Mononuclear cell (primary cell): ENCODE data around the gene MSH6. TPM values are rescaled to one million over a fixed set of nuclear protein-coding genes. Genes with fewer than 3 reads are reported as not detected.

Experiments
- H3K27me3 ChIP-seq: 2 replicates; pipeline ENCODE4 v1.6.0; 2011; ENCODE audit warnings: low read length, control low read depth; ENCODE audit not compliant: insufficient read depth
- H3K4me1 ChIP-seq: 2 replicates; pipeline ENCODE4 v1.5.1; 2011; ENCODE audit warnings: mild to moderate bottlenecking, low read length, control low read depth; ENCODE audit not compliant: insufficient read depth
- H3K4me3 ChIP-seq: 2 replicates; pipeline ENCODE4 v1.5.1; 2011; ENCODE audit warnings: mild to moderate bottlenecking, low read length, moderate library complexity
- H3K9me3 ChIP-seq: 2 replicates; pipeline ENCODE4 v1.5.1; 2011; ENCODE audit warnings: low read depth, mild to moderate bottlenecking, control low read depth, low read length
- total RNA-seq: library from RNA; depleted of rRNA; stranded (reverse); fragments of >200 nt; gene quantifications from one replicate; pipeline ENCODE4 v1.2.3, GENCODE V29; 2012

The MSH6 gene, protein sequence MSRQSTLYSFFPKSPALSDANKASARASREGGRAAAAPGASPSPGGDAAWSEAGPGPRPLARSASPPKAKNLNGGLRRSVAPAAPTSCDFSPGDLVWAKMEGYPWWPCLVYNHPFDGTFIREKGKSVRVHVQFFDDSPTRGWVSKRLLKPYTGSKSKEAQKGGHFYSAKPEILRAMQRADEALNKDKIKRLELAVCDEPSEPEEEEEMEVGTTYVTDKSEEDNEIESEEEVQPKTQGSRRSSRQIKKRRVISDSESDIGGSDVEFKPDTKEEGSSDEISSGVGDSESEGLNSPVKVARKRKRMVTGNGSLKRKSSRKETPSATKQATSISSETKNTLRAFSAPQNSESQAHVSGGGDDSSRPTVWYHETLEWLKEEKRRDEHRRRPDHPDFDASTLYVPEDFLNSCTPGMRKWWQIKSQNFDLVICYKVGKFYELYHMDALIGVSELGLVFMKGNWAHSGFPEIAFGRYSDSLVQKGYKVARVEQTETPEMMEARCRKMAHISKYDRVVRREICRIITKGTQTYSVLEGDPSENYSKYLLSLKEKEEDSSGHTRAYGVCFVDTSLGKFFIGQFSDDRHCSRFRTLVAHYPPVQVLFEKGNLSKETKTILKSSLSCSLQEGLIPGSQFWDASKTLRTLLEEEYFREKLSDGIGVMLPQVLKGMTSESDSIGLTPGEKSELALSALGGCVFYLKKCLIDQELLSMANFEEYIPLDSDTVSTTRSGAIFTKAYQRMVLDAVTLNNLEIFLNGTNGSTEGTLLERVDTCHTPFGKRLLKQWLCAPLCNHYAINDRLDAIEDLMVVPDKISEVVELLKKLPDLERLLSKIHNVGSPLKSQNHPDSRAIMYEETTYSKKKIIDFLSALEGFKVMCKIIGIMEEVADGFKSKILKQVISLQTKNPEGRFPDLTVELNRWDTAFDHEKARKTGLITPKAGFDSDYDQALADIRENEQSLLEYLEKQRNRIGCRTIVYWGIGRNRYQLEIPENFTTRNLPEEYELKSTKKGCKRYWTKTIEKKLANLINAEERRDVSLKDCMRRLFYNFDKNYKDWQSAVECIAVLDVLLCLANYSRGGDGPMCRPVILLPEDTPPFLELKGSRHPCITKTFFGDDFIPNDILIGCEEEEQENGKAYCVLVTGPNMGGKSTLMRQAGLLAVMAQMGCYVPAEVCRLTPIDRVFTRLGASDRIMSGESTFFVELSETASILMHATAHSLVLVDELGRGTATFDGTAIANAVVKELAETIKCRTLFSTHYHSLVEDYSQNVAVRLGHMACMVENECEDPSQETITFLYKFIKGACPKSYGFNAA (N-terminal part only)
- total RNA-seq, result 30.9 TPM

DNA sequence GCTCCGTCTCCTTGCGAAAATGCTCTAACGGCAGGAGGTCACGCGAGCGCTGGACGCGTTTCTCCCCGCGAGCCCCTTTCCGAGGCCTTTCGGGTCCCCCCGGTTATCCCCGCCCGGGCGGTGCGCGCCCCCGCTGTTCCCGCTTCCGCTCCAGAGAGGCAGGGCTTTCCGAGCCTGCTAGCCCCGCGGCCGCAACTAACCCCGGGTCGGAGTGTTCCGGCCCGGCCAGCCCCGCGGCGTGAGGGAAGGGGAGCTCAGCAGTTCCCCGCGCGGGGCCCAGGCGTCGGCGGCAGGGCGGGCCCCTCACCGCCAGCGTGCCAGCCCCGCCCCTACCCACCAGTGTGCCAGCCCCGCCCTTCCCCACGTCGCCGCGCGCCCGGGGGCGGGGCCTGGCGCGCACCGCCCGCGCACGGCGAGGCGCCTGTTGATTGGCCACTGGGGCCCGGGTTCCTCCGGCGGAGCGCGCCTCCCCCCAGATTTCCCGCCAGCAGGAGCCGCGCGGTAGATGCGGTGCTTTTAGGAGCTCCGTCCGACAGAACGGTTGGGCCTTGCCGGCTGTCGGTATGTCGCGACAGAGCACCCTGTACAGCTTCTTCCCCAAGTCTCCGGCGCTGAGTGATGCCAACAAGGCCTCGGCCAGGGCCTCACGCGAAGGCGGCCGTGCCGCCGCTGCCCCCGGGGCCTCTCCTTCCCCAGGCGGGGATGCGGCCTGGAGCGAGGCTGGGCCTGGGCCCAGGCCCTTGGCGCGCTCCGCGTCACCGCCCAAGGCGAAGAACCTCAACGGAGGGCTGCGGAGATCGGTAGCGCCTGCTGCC, at the start of gene MSH6:
Gene MSH6, plus strand, starts transcription at position 475 of the 815 bp plus-strand sequence. Its CDS starts 89 bp downstream, at position 564.
- Histone ChIP-seq H3K4me3 (peak within 1 kb of the TSS; percentile 90), H3K4me1 (peaks cover 37% of the 10 kb centered on the region), H3K27me3 (no peaks in the 10 kb centered on the region), H3K9me3 (no peaks in the 10 kb centered on the region)

DNA sequence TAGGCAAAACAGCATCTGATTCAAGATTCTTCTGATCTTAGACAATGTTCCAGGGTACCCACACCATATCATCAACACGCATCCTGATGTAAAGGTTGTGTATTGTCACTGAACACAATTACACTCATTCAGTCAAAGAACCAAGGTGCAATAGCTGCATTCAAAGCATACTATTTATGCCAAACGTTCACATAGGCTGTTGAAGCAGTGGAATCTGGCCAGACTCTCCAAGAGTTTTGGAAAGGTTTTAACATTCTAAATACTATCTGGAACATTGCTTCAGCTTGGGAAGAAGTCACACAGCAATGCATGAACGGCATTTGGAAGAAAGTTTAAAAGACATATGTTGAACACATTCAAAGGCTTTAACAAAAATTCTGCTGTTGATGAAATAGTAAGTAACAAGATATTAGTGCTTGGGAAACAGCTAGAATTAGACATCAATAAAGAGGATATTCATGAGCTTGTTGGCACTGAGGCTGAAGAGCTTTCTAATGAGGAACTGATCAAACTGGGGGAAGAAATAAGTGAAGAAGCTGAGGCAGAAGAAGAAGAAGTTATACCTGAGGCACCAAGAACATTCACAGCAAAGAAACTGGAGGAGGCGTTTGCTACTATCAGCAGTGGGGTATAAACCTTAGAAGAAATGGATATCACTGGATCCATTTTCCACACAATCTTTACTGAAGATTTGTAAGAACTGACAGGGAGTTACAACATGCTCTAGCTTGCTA, 47.6 kb upstream of the MSH6 start:
- H3K9me3 ChIP-seq, result no peaks in the 10 kb centered on the region
- H3K27me3 ChIP-seq, result no peaks in the 10 kb centered on the region
- H3K4me3 ChIP-seq, result no peak overlapping the region
- H3K4me1 ChIP-seq, result no peaks in the 10 kb centered on the region

DNA sequence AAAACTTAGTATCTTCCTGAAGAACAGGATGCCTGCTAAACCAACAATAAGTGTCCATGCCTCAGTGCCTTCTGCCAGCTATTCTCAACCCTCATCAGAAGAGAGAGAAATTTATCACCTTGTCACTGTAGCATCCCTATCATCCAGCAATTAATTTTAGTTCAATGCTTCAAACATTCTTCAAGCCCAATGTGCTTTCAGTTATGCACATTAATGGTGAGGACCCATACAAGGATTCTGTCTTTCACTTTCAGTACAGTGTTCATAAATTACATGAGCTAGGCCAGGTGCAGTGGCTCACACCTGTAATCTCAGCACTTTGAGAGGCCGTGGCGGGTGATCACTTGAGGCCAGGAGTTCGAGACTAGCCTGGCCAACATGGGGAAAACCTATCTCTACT, 47.0 kb upstream of the MSH6 start:
- Histone ChIP-seq H3K4me1 (no peaks in the 10 kb centered on the region), H3K9me3 (no peaks in the 10 kb centered on the region), H3K4me3 (no peak overlapping the region), H3K27me3 (no peaks in the 10 kb centered on the region)

DNA sequence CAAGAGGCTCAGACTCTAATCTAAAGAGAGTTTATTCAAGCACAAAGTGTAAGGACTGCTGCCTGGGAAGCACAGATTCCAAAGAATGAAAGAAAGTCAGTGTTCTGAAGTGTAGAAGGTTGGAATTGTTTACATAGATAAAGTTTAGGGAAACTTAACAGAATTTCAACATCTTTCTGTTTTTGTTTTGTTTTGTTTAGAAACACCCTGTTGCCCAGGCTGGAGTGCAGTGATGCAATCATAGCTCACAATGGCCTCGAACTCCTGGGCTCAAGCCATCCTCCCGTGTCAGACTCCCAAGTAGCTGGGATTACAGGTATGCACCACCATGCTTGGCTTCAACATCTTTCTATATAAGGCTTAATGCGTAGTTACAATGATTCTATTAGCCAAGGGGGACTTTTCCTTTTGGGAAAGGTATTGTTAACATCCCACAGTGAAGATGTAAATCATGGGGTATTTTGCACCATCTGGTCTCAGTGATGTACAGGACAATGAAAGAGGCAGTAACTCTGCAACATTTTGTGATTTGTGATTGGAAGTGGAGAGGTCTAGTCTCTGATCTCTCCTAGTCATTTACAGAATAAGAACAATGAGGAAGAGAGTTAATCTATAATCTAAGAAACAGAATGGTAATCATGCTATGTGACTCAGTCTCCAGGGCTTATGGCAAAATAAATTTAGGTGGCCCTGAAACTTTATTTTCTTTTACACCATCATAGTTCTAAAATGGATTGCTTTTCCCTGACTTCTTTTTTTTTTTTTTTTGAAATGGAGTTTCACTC, 45.6 kb upstream of the MSH6 start:
- H3K4me3 ChIP-seq, result no peak overlapping the region
- H3K4me1 ChIP-seq, result no peaks in the 10 kb centered on the region
- H3K27me3 ChIP-seq, result no peaks in the 10 kb centered on the region
- H3K9me3 ChIP-seq, result no peaks in the 10 kb centered on the region

DNA sequence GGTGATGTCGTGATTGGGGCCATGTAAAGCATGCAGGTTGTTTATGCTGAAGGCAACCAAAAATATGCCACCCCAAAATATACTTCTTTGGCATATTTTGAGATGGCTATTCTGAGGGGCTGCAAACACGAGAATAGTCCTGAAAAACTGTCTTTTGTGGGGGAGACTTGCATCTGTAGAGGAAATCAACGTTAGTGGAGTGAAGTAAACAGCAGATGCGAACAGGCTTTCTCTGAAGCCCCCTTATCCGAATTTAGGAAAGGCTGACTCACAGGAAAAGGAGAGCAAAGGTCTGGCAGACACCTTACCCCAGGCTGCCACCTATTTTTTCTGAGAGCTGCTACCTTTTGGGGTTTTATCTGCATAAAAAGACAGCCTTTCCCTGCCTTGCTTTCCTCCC, 44.6 kb upstream of the MSH6 start:
- Histone ChIP-seq H3K27me3 (no peaks in the 10 kb centered on the region), H3K4me1 (no peaks in the 10 kb centered on the region), H3K9me3 (no peaks in the 10 kb centered on the region), H3K4me3 (no peak overlapping the region)

DNA sequence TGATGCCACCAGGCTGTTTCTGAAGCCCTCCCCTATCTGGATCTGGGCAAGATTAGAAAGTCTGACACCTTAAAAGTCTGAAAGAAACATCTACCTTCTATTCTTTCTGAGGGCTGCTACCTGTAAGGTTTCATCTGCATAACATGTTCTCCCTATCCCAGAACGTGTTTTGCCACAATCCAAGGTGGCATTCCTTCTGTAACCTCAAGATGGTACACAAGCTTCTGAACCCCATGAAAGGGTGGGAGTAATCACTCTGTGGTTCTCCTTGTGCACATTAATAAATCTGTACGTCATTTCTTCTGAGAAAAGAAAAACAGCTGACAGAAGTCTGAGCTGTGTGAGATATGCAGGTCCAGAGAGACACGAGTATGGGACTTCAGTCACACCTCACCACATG, 41.8 kb upstream of the MSH6 start:
- no peaks in the 10 kb centered on the region for H3K4me1 ChIP-seq
- H3K27me3 ChIP-seq, result no peaks in the 10 kb centered on the region
- no peaks in the 10 kb centered on the region for H3K9me3 ChIP-seq
- no peak overlapping the region for H3K4me3 ChIP-seq

DNA sequence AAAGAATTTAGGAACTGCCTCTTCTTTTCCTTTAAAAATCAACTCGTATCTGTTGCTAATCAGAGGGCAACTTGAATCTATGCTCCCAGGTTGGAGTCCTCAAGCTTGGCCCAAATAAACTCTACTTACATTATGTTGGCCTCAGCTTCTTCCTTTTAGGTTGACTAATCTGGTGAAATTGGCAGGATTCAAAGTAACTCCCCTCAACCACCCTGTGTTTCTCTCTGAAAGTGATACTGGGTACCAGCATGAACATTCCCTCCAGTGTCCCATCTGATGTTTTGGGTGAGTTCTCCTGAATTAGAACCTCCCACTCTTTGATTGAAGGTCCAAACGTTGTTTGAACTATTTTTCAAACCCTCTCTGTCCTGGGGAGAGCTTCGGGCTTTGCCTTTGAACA, 41.3 kb upstream of the MSH6 start:
- no peaks in the 10 kb centered on the region for H3K27me3 ChIP-seq
- no peaks in the 10 kb centered on the region for H3K9me3 ChIP-seq
- no peaks in the 10 kb centered on the region for H3K4me1 ChIP-seq
- H3K4me3 ChIP-seq, result no peak overlapping the region

DNA sequence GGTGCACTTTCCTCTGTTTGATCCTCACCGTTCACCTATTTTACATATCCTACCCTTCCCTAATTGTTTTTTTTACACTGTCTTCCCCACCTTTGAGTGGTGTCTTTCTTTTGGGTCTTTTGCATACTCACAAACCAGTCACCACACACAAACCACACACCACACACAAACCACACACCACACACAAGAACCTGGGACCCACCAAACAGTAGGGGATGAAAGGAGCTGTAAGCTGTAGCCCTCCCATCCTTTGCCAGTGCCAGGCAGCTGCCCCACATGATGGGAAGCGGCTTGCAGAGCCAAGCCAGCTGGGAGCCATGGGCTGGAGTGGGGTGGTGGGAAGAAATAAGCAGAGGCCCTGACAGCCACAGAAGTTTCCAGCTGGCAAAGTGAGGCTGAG, 38.9 kb upstream of the MSH6 start:
- Histone ChIP-seq H3K27me3 (no peaks in the 10 kb centered on the region), H3K9me3 (no peaks in the 10 kb centered on the region), H3K4me3 (no peak overlapping the region), H3K4me1 (no peaks in the 10 kb centered on the region)

DNA sequence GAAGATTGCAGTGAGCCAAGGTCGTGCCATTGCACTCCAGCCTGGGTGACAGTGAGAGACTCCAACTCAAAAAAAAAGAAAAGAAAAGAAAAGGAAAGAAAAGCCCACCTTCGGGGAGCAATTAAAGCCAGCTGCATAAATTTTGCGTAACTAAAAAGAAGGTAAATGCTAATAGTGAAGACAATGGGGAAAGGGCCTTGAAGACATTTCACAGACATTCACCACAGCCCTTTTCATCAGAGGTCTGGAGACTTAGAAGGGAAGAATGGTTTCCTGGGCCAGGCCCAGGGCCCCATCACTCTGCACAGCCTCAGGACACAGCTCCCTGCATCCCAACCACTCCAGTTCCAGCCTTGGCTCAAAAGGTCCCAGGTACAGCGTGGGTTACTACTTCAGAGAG, 35.1 kb upstream of the MSH6 start:
- no peaks in the 10 kb centered on the region for H3K9me3 ChIP-seq
- H3K4me3 ChIP-seq, result no peak overlapping the region
- no peaks in the 10 kb centered on the region for H3K27me3 ChIP-seq
- peaks cover 11% of the 10 kb centered on the region for H3K4me1 ChIP-seq

DNA sequence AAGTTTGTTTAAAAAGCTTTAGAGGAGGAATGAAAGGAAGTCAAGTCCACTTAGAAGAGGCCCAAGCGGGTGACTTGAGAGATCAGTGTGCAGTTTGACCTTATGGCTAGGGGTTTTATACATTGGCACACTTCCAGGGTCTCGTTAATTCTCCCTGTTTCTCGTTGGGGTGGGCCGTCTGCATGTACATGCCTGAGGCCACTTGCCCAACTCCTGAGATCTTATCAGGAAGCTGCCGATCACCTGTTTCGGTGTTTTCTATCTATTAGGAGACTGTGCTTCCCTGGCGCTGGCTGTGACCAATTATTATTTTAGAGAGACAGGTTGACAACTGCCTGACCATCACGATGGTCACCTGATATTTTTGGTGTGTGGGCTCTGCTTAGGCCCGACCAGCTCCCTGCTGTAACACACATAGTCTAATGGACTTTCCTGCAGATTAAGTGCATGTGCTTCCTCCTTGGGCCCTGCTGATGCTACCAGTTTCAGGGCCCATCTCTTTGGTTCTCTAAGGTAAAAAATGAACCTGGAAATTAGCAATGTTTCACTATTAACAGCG, 31.0 kb upstream of the MSH6 start:
- Histone ChIP-seq H3K4me3 (no peak overlapping the region), H3K4me1 (peaks cover 11% of the 10 kb centered on the region), H3K9me3 (no peaks in the 10 kb centered on the region), H3K27me3 (no peaks in the 10 kb centered on the region)

DNA sequence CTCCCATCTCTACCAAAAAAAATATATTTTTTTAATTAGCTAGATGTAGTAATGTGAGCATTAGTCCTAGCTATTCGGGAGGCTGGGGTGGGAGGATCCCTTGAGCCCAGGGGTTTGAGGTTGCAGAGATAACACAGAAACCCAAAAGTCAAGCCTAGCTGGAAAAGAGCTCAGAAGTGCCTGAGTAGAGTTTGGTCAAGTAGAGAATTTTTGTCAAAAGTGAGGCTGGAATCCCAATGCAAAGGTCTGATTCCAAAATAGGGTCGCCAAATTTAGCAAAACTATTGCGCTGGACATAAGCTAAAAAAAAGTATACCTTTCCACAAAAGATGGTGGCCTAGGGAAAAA, 15.5 kb upstream of the MSH6 start:
- Histone ChIP-seq H3K4me3 (no peak overlapping the region), H3K9me3 (no peaks in the 10 kb centered on the region), H3K4me1 (peaks cover 5% of the 10 kb centered on the region), H3K27me3 (no peaks in the 10 kb centered on the region)

DNA sequence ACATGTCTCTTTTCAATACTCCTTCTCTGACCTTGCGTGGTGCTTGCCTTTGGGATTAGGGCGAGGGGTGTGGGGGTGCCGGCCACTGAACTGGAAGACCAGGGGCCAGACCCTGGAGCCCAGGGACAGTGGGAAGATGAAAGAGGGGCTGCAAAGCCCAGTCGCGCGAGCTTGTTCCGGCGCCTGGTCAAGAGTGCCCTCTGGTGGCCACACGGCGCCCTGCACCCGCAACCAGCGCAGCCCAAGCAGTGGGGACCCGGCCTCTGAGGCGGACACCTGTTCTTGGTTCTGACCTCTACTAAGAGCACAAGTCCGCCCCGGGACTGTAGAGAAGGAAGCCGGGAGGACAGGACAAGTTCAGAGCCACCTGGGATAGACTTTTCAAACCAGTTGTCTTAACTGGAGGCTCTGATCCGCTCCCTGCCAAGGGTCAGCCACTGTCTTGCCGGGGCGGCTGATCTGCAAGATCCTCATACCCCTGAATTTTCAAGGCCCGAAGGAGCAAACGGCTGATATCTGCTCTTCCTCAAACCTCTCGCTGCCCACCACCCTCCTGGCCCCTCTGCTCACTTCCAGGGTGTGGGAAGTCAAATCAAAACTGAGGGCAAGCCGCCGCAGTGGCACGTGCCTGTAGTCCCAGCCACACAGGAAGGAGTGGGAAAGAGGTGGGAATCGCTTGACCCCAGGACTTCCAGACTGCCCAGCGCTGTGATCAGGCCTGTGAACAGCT, 14.9 kb upstream of the MSH6 start:
- Histone ChIP-seq H3K27me3 (no peaks in the 10 kb centered on the region), H3K4me1 (peaks cover 5% of the 10 kb centered on the region), H3K4me3 (no peak overlapping the region), H3K9me3 (no peaks in the 10 kb centered on the region)
